Measurements from ENCODE around the gene MLC1. TPM values are rescaled to one million over a fixed set of nuclear protein-coding genes. Genes with fewer than 3 reads are reported as not detected.
"Not testable (repeated sequence)": the region's sequence is repeated elsewhere in the genome, so short reads cannot be mapped to it uniquely, and the experiment has no call there.

The MLC1 gene
- total and polyA plus RNA-seq, 5 experiments from 2014 or later = 0.12 to 1.8 (median 0.34) TPM

GRCh38 chr22:50092342-50092741 is 7.1 kb upstream of the MLC1 start:
- H3K27ac Mint-ChIP-seq = no peak overlapping the region
- H3K27me3 Mint-ChIP-seq = peaks cover 2 to 19% (median 5%) of the 10 kb centered on the region in 5 donors
- no peak for ATAC-seq
- H3K4me1 Mint-ChIP-seq = peaks cover 0 to 2% (median under 1%) of the 10 kb centered on the region in 4 donors
- no peak overlapping the region for H3K4me3 Mint-ChIP-seq
- peaks cover 0 to 3% (median 0%) of the 10 kb centered on the region in 9 donors for H3K9me3 Mint-ChIP-seq
- POLR2A ChIA-PET = no interaction called here
- no peak for DNase-seq
- no peaks in the 10 kb centered on the region for H3K36me3 Mint-ChIP-seq

GRCh38 chr22:50091092-50091768 is 6.0 kb upstream of the MLC1 start:
- POLR2A ChIA-PET = no interaction called here
- Mint-ChIP-seq H3K36me3 (no peaks in the 10 kb centered on the region), H3K4me1 (peaks cover 0 to 4% (median 1%) of the 10 kb centered on the region in 4 donors), H3K27ac (no peak overlapping the region), H3K27me3 (peaks cover 4 to 15% (median 8%) of the 10 kb centered on the region in 5 donors), H3K9me3 (peaks cover 0 to 3% (median 0%) of the 10 kb centered on the region in 9 donors), H3K4me3 (no peak overlapping the region)
- DNase-seq = no peak
- no peak for ATAC-seq

- POLR2A ChIA-PET = no interaction called here
- ATAC-seq = no peak
- no peaks in the 10 kb centered on the region for H3K36me3 Mint-ChIP-seq
These were observed 5.1 kb upstream of the MLC1 start for GRCh38 chr22:50090412-50090714.

GRCh38 chr22:50089682-50090411 is 4.6 kb upstream of the MLC1 start, which contains the start of gene MOV10L1:
Gene MOV10L1 (plus strand): TSS chr22:50090006. CDS start chr22:50090089, 83 bp downstream.
- peak in 1 of 2 donors; percentile 22 for ATAC-seq
- Mint-ChIP-seq H3K36me3 (no peaks in the 10 kb centered on the region), H3K4me1 (peaks cover 0 to 12% (median 1%) of the 10 kb centered on the region in 4 donors), H3K27me3 (peaks cover 4 to 10% (median 8%) of the 10 kb centered on the region in 5 donors), H3K4me3 (no peak within 1 kb of the TSS), H3K9me3 (peaks cover 0 to 3% (median 0%) of the 10 kb centered on the region in 9 donors), H3K27ac (no peak within 1 kb of the TSS)
- POLR2A ChIA-PET = no interaction called here
- DNase-seq = peak in 2 of 10 donors; percentile 22 to 28

More at GRCh38 chr22:50090412-50090714, 5.1 kb upstream of the MLC1 start:
- H3K4me1 Mint-ChIP-seq = peaks cover 0 to 8% (median 1%) of the 10 kb centered on the region in 4 donors
- H3K9me3 Mint-ChIP-seq = peaks cover 0 to 3% (median 0%) of the 10 kb centered on the region in 9 donors
- peaks cover 4 to 13% (median 8%) of the 10 kb centered on the region in 5 donors for H3K27me3 Mint-ChIP-seq
- no peak for DNase-seq
- H3K4me3 Mint-ChIP-seq = no peak overlapping the region
- no peak overlapping the region for H3K27ac Mint-ChIP-seq

- no peak overlapping the region for H3K4me3 Mint-ChIP-seq
- DNase-seq = no peak
- POLR2A ChIA-PET = interaction anchor here (1.1 kb wide), 1 partner anchor 24 kb away, joined by 3 read pairs; no protein-coding TSS in a partner anchor
- peaks cover 0 to 3% (median 0%) of the 10 kb centered on the region in 9 donors for H3K9me3 Mint-ChIP-seq
- peaks cover 4 to 10% (median 8%) of the 10 kb centered on the region in 5 donors for H3K27me3 Mint-ChIP-seq
- no peak for ATAC-seq
- H3K4me1 Mint-ChIP-seq = peaks cover 0 to 12% (median 1%) of the 10 kb centered on the region in 4 donors
- H3K27ac Mint-ChIP-seq = no peak overlapping the region
- no peaks in the 10 kb centered on the region for H3K36me3 Mint-ChIP-seq
These were observed 4.0 kb upstream of the MLC1 start for GRCh38 chr22:50089231-50089630.

GRCh38 chr22:50088096-50088495 is 2.9 kb upstream of the MLC1 start:
- no peaks in the 10 kb centered on the region for H3K36me3 Mint-ChIP-seq
- POLR2A ChIA-PET = interaction anchor here (0.6 to 1.1 kb wide), 3 partner anchors 9 to 316 kb away, joined by 3 to 4 read pairs (median 3); no protein-coding TSS in a partner anchor
- peaks cover 0 to 3% (median 0%) of the 10 kb centered on the region in 9 donors for H3K9me3 Mint-ChIP-seq
- peaks cover 0 to 12% (median 2%) of the 10 kb centered on the region in 4 donors for H3K4me1 Mint-ChIP-seq
- no peak overlapping the region for H3K4me3 Mint-ChIP-seq
- DNase-seq = no peak
- no peak for ATAC-seq
- peaks cover 4 to 8% (median 7%) of the 10 kb centered on the region in 5 donors for H3K27me3 Mint-ChIP-seq
- no peak overlapping the region for H3K27ac Mint-ChIP-seq

GRCh38 chr22:50087646-50088045 is 2.4 kb upstream of the MLC1 start:
- no peaks in the 10 kb centered on the region for H3K36me3 Mint-ChIP-seq
- H3K9me3 Mint-ChIP-seq = peaks cover 0 to 3% (median 0%) of the 10 kb centered on the region in 9 donors
- H3K4me3 Mint-ChIP-seq = no peak overlapping the region
- H3K27ac Mint-ChIP-seq = peak overlapping the region in 1 of 10 donors; percentile 37
- peaks cover 4 to 8% (median 7%) of the 10 kb centered on the region in 5 donors for H3K27me3 Mint-ChIP-seq
- peaks cover 0 to 12% (median 6%) of the 10 kb centered on the region in 4 donors for H3K4me1 Mint-ChIP-seq
- POLR2A ChIA-PET = interaction anchor here (0.8 kb wide), 1 partner anchor 8 kb away, joined by 4 read pairs; no protein-coding TSS in a partner anchor
- DNase-seq (no peak), ATAC-seq (no peak)

- POLR2A ChIA-PET = interaction anchor here (0.6 kb wide), 1 partner anchor 255 kb away, joined by 3 read pairs; no protein-coding TSS in a partner anchor
- not testable (repeated sequence) for H3K9me3 Mint-ChIP-seq, DNase-seq, ATAC-seq, H3K27me3 Mint-ChIP-seq, H3K36me3 Mint-ChIP-seq
- Mint-ChIP-seq H3K4me1 (peaks cover 0 to 12% (median 6%) of the 10 kb centered on the region in 4 donors), H3K27ac (peak overlapping the region in 4 of 10 donors; percentile 6 to 57 (median 44)), H3K4me3 (peak overlapping the region in 3 of 10 donors; percentile 14 to 50 (median 36))
These were observed 1.7 kb upstream of the MLC1 start for GRCh38 chr22:50086975-50087374.

- Mint-ChIP-seq H3K27me3 (peaks cover 2 to 8% (median 7%) of the 10 kb centered on the region in 5 donors), H3K4me1 (peaks cover 0 to 12% (median 6%) of the 10 kb centered on the region in 4 donors), H3K36me3 (no peaks in the 10 kb centered on the region), H3K9me3 (peaks cover 0 to 3% (median 0%) of the 10 kb centered on the region in 9 donors), H3K27ac (peak overlapping the region in 1 of 10 donors; percentile 6), H3K4me3 (peak overlapping the region in 2 of 10 donors; percentile 14 to 50)
- DNase-seq = no peak
- ATAC-seq = no peak
- POLR2A ChIA-PET = interaction anchor here (0.6 kb wide), 1 partner anchor 255 kb away, joined by 3 read pairs; no protein-coding TSS in a partner anchor
These were observed 1.3 kb upstream of the MLC1 start for GRCh38 chr22:50086526-50086925.

- Mint-ChIP-seq H3K4me3 (no peak overlapping the region), H3K27ac (no peak overlapping the region), H3K4me1 (peaks cover 0 to 14% (median 6%) of the 10 kb centered on the region in 4 donors), H3K9me3 (peaks cover 0 to 3% (median 0%) of the 10 kb centered on the region in 9 donors), H3K27me3 (peaks cover 0 to 7% (median 3%) of the 10 kb centered on the region in 5 donors), H3K36me3 (no peaks in the 10 kb centered on the region)
- DNase-seq (no peak), ATAC-seq (no peak)
- POLR2A ChIA-PET = interaction anchor here (0.6 to 1.5 kb wide), 2 partner anchors 9 to 385 kb away, joined by 3 to 4 read pairs; no protein-coding TSS in a partner anchor
These were observed 608 bp downstream of the MLC1 start for GRCh38 chr22:50084614-50085021.

GRCh38 chr22:50084080-50084477 is 1.1 kb downstream of the MLC1 start:
- Mint-ChIP-seq H3K27ac (no peak overlapping the region), H3K9me3 (peaks cover 0 to under 1% (median 0%) of the 10 kb centered on the region in 9 donors), H3K36me3 (no peaks in the 10 kb centered on the region), H3K4me1 (peaks cover 0 to 14% (median 6%) of the 10 kb centered on the region in 4 donors), H3K27me3 (peaks cover 0 to 7% (median 3%) of the 10 kb centered on the region in 5 donors), H3K4me3 (peak overlapping the region in 1 of 10 donors; percentile 12)
- ATAC-seq = no peak
- POLR2A ChIA-PET = interaction anchor here (0.6 to 1.5 kb wide), 2 partner anchors 8 to 386 kb away, joined by 3 to 4 read pairs; no protein-coding TSS in a partner anchor
- DNase-seq = no peak

- DNase-seq (no peak), ATAC-seq (no peak)
- POLR2A ChIA-PET = interaction anchor here (0.6 kb wide), 1 partner anchor 386 kb away, joined by 3 read pairs; no protein-coding TSS in a partner anchor
- Mint-ChIP-seq H3K4me1 (peaks cover 0 to 14% (median 6%) of the 10 kb centered on the region in 4 donors), H3K36me3 (no peaks in the 10 kb centered on the region), H3K4me3 (peak overlapping the region in 1 of 10 donors; percentile 28), H3K27ac (no peak overlapping the region), H3K27me3 (peaks cover 0 to 7% (median 3%) of the 10 kb centered on the region in 5 donors), H3K9me3 (no peaks in the 10 kb centered on the region)
These were observed 1.7 kb downstream of the MLC1 start for GRCh38 chr22:50083462-50084079.

Data from naive thymus-derived CD8-positive, alpha-beta T cell (primary cell).